Measurements from ENCODE around the gene GLB1L3.
"Not testable (repeated sequence)": the region's sequence is repeated elsewhere in the genome, so short reads cannot be mapped to it uniquely, and the experiment has no call there.

Gene GLB1L3

GRCh38 chr11:134344497-134345236, 68.5 kb downstream of the GLB1L3 start:
- DNase-seq (ENCODE audit: low spot score): not testable (repeated sequence)

GRCh38 chr11:134345237-134345550, 69.0 kb downstream of the GLB1L3 start:
- DNase-seq (ENCODE audit: low spot score): no peak

- no peak for DNase-seq (ENCODE audit: low spot score)
Observed at GRCh38 chr11:134346101-134346975, 70.2 kb downstream of the GLB1L3 start.

- DNase-seq (ENCODE audit: low spot score): no peak
Observed at GRCh38 chr11:134346976-134347350, 70.8 kb downstream of the GLB1L3 start.

GRCh38 chr11:134347441-134347840, 71.3 kb downstream of the GLB1L3 start:
- no peak for DNase-seq (ENCODE audit: low spot score)

- no peak for DNase-seq (ENCODE audit: low spot score)
Observed at GRCh38 chr11:134349109-134349801, 73.1 kb downstream of the GLB1L3 start.

GRCh38 chr11:134349802-134350355, 73.7 kb downstream of the GLB1L3 start:
- no peak for DNase-seq (ENCODE audit: low spot score)

- DNase-seq (ENCODE audit: low spot score): no peak
Observed at GRCh38 chr11:134350381-134350780, 74.2 kb downstream of the GLB1L3 start.

- no peak for DNase-seq (ENCODE audit: low spot score)
Observed at GRCh38 chr11:134352111-134352510, 75.9 kb downstream of the GLB1L3 start.

- no peak for DNase-seq (ENCODE audit: low spot score)
Observed at GRCh38 chr11:134355136-134355535, 79.0 kb downstream of the GLB1L3 start.

- no peak for DNase-seq (ENCODE audit: low spot score)
Observed at GRCh38 chr11:134355656-134356055, 79.5 kb downstream of the GLB1L3 start.

GRCh38 chr11:134356656-134357544, 80.7 kb downstream of the GLB1L3 start:
- no peak for DNase-seq (ENCODE audit: low spot score)

GRCh38 chr11:134357545-134357839, 81.3 kb downstream of the GLB1L3 start:
- DNase-seq (ENCODE audit: low spot score): no peak

GRCh38 chr11:134358165-134358855, 82.1 kb downstream of the GLB1L3 start:
- DNase-seq (ENCODE audit: low spot score): no peak

GRCh38 chr11:134358856-134359490, 82.8 kb downstream of the GLB1L3 start:
- DNase-seq (ENCODE audit: low spot score): no peak

- no peak for DNase-seq (ENCODE audit: low spot score)
Observed at GRCh38 chr11:134359646-134360045, 83.5 kb downstream of the GLB1L3 start.

GRCh38 chr11:134360050-134360835, 84.1 kb downstream of the GLB1L3 start:
- peak; percentile 77 for DNase-seq (ENCODE audit: low spot score)

GRCh38 chr11:134361661-134362060, 85.5 kb downstream of the GLB1L3 start:
- no peak for DNase-seq (ENCODE audit: low spot score)

- no peak for DNase-seq (ENCODE audit: low spot score)
Observed at GRCh38 chr11:134362192-134362901, 86.2 kb downstream of the GLB1L3 start.
